Measurements from ENCODE around the gene SLC39A11.

DNA sequence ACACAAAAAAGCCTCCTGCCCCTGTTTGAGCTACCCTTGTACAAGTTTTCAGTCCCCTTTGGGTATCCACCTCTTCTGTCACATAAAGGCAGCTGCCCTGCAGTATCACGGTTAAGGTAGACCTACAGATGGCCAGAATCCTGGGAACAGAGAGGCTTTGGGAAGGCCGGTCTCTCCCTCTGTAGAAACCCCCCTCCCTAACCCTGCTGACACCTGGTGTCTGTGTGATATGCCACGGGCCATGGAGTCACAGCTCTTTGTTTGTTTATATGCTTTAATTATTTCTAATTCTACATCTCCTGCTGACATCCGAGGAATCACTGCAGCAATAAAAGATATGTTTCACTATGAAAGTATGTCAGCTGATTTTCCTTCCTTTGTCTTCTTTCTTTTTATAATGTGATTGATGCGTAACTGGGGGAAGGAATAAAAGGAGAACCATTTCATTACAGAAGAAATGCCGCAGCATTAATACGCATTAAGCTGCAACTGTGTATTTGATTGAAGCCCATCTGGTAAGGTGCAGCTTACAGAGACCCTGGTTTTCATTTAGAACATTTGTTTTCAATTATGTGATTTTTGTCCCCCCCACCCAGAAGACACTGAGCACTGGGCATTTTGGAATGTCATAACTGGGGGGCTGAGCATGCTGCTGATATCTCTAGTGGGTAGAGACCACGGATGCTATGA, 142.1 kb downstream of the SLC39A11 start:
- TF ChIP-seq POLR2A (IDR thresholded peaks at IDR 0.05; ENCODE audit: low read depth, low read length): no peak
- no peak for TF ChIP-seq POLR2AphosphoS5 (IDR thresholded peaks at IDR 0.05; ENCODE audit: low read depth, low read length)
- TF ChIP-seq TAF1 (IDR thresholded peaks at IDR 0.05; ENCODE audit: low read depth, low read length): no peak
- no peak for TF ChIP-seq POU2F2 (IDR thresholded peaks at IDR 0.05; ENCODE audit: low read depth, low read length)
- no peak for TF ChIP-seq PAX5 (IDR thresholded peaks at IDR 0.05; ENCODE audit: insufficient read depth, low read length, severe bottlenecking)

Measured in GM12891 (cell line).